SIG-M5 treated with dmso at 0.1 percent for 504 hours (cell line): ENCODE results near the gene TANGO6.
"Not testable (repeated sequence)": the region's sequence is repeated elsewhere in the genome, so short reads cannot be mapped to it uniquely, and the experiment has no call there.

Source experiments
- DNase-seq: peaks from one replicate; lab custom pipeline; 2025; ENCODE audit not compliant: unreplicated experiment; lab: John Stamatoyannopoulos, UW

TANGO6 gene

GRCh38 chr16:68843482-68844210 is at the start of gene TANGO6:
TSS of gene TANGO6 (plus strand) at chr16:68843531. CDS start at chr16:68843618, 87 bp downstream.
- peak; percentile 79 for DNase-seq

GRCh38 chr16:68798398-68798797 is 44.9 kb upstream of the TANGO6 start:
- DNase-seq, result no peak

- DNase-seq, result peak; percentile 77
Observed at GRCh38 chr16:68800257-68800875, 43.0 kb upstream of the TANGO6 start.

GRCh38 chr16:68802190-68802589 is 41.1 kb upstream of the TANGO6 start:
- no peak for DNase-seq

GRCh38 chr16:68806422-68806821 is 36.9 kb upstream of the TANGO6 start:
- DNase-seq, result no peak

- DNase-seq, result no peak
Observed at GRCh38 chr16:68806981-68807380, 36.4 kb upstream of the TANGO6 start.

GRCh38 chr16:68814516-68814915 is 28.8 kb upstream of the TANGO6 start:
- DNase-seq, result no peak

GRCh38 chr16:68823401-68824135 is 19.8 kb upstream of the TANGO6 start:
- DNase-seq, result no peak

- DNase-seq, result no peak
Observed at GRCh38 chr16:68825427-68825826, 17.9 kb upstream of the TANGO6 start.

GRCh38 chr16:68826652-68827051 is 16.7 kb upstream of the TANGO6 start:
- no peak for DNase-seq

- DNase-seq, result no peak
Observed at GRCh38 chr16:68833251-68833650, 10.1 kb upstream of the TANGO6 start.

- no peak for DNase-seq
Observed at GRCh38 chr16:68834550-68834949, 8.8 kb upstream of the TANGO6 start.

GRCh38 chr16:68835970-68836369 is 7.4 kb upstream of the TANGO6 start:
- DNase-seq, result no peak

GRCh38 chr16:68839831-68840230 is 3.5 kb upstream of the TANGO6 start:
- DNase-seq, result no peak

GRCh38 chr16:68842964-68843481 is 308 bp upstream of the TANGO6 start:
- not testable (repeated sequence) for DNase-seq

- DNase-seq, result no peak
Observed at GRCh38 chr16:68844211-68844564, 857 bp downstream of the TANGO6 start.

GRCh38 chr16:68848786-68849185 is 5.5 kb downstream of the TANGO6 start:
- no peak for DNase-seq

- no peak for DNase-seq
Observed at GRCh38 chr16:68850481-68850880, 7.2 kb downstream of the TANGO6 start.

GRCh38 chr16:68851601-68852000 is 8.3 kb downstream of the TANGO6 start:
- no peak for DNase-seq

- no peak for DNase-seq
Observed at GRCh38 chr16:68857479-68857878, 14.1 kb downstream of the TANGO6 start.

- no peak for DNase-seq
Observed at GRCh38 chr16:68859828-68860227, 16.5 kb downstream of the TANGO6 start.
